Lung (tissue), 12 donors: ENCODE measurements around the gene PMM1. TPM values are rescaled to one million over a fixed set of nuclear protein-coding genes. Genes with fewer than 3 reads are reported as not detected.

Experiments
- ATAC-seq: fragments of 200-7000 bp; cut with Tn5 transposase; one replicate; pipeline ENCODE4 v1.9.1; 2020; ENCODE audit warnings: moderate number of reproducible peaks; ENCODE audit not compliant: insufficient read depth, low FRiP score
- DNase-seq, 3 donors: peaks; one replicate each; pipeline ENCODE4 v3.0.0-alpha.2; 2013 to 2017
- H3K27ac ChIP-seq, 2 donors: one replicate each; pipeline ENCODE4 v1.5.1; 2013; ENCODE audit warnings: mild to moderate bottlenecking in 2 of 2, moderate library complexity in 2 of 2, control low read depth in 1 of 2, inconsistent platforms in 1 of 2, low read depth in 1 of 2, low read length in 1 of 2
- H3K27me3 ChIP-seq, 3 donors: one replicate each; pipeline ENCODE4 v1.5.1; 2013; ENCODE audit warnings: low read length in 2 of 3; ENCODE audit not compliant: control insufficient read depth in 3 of 3, insufficient read depth in 3 of 3
- H3K36me3 ChIP-seq, 4 donors: one replicate each; pipeline ENCODE4 v1.5.1; 2013; ENCODE audit warnings: low read length in 4 of 4, mild to moderate bottlenecking in 1 of 4, moderate library complexity in 1 of 4; ENCODE audit not compliant: control insufficient read depth in 4 of 4, insufficient read depth in 4 of 4
- H3K4me1 ChIP-seq, 5 donors: one replicate each; pipeline ENCODE4 v1.5.1; 2013; ENCODE audit warnings: low read length in 5 of 5, mild to moderate bottlenecking in 2 of 5, moderate library complexity in 1 of 5; ENCODE audit not compliant: control insufficient read depth in 5 of 5, insufficient read depth in 5 of 5
- H3K4me3 ChIP-seq: one replicate; pipeline ENCODE4 v1.5.1; 2013; ENCODE audit warnings: mild to moderate bottlenecking, control low read depth, moderate library complexity
- H3K9ac ChIP-seq, 2 donors: one replicate each; pipeline ENCODE4 v1.5.1; 2013; ENCODE audit warnings: low read length in 2 of 2, control low read depth in 1 of 2; ENCODE audit not compliant: insufficient read depth in 1 of 2
- H3K9me3 ChIP-seq, 4 donors: one replicate each; pipeline ENCODE4 v1.5.1; 2013; ENCODE audit warnings: low read length in 3 of 4, mild to moderate bottlenecking in 1 of 4, moderate library complexity in 1 of 4; ENCODE audit not compliant: control insufficient read depth in 4 of 4, insufficient read depth in 3 of 4
- CTCF ChIP-seq: IDR thresholded peaks from 2 replicates; pipeline ENCODE4 v1.5.1; 2012; ENCODE audit warnings: mild to moderate bottlenecking; ENCODE audit errors: control extremely low read depth, extremely low read depth
- WGBS, 2 donors: extraction: QIAGEN DNeasy Blood & Tissue Kit; methylation state at CpG; one replicate each; pipeline ENCODE4 v1.1.7; 2013; 5-methylcytosine and 5-hydroxymethylcytosine counted together
- polyA plus RNA-seq, 2 donors: library from polyadenylated mRNA; stranded (reverse); fragments of 200-250 nt; gene quantifications; one replicate each; pipeline ENCODE4 v1.2.1, GENCODE V29; 2013
- total RNA-seq, 2 donors: library from RNA; depleted of rRNA in 1 of 2; stranded (reverse); fragments of >200 nt in 1 of 2; gene quantifications; one replicate each; pipeline ENCODE4 v1.2.1, GENCODE V29; 2014 to 2021
- donor health status: control.
- donor health status: control.
- donor health status: Bipolar disorder and iron deficiency.
- donor health status: healthy.
- donor health status: DM: yes; HTN: yes; CAD: no.

The PMM1 gene
- total and polyA plus RNA-seq, 4 donors = 23.0 to 62.2 (median 44.0) TPM

- H3K27ac ChIP-seq = peak overlapping the region in 1 of 2 donors; percentile 67
- WGBS, 2 donors = 18 to 20% methylated on average over 21 of the region's 21 CpGs
- peaks cover 0 to 7% (median 1%) of the 10 kb centered on the region in 4 donors for H3K36me3 ChIP-seq
- no peak for ATAC-seq
- no peaks in the 10 kb centered on the region for H3K27me3 ChIP-seq
- DNase-seq = no peak
- TF ChIP-seq CTCF = no peak
- H3K4me3 ChIP-seq = no peak overlapping the region
- H3K9ac ChIP-seq = peak overlapping the region in 1 of 2 donors; percentile 75
- H3K4me1 ChIP-seq = peaks cover 0 to 13% (median 9%) of the 10 kb centered on the region in 5 donors
- no peaks in the 10 kb centered on the region for H3K9me3 ChIP-seq
Observed at GRCh38 chr22:41544671-41545476, 44.8 kb downstream of the PMM1 start.

GRCh38 chr22:41543854-41544670 is 45.6 kb downstream of the PMM1 start, which contains the start of gene POLR3H:
TSS of gene POLR3H (minus strand) at chr22:41544470. CDS start at chr22:41544101, 369 bp downstream.
- DNase-seq = peak; percentile 98 to 99 (median 99)
- Histone ChIP-seq H3K9me3 (no peaks in the 10 kb centered on the region), H3K36me3 (peaks cover 0 to 10% (median 1%) of the 10 kb centered on the region in 4 donors), H3K27me3 (no peaks in the 10 kb centered on the region), H3K4me1 (peaks cover 0 to 13% (median 9%) of the 10 kb centered on the region in 5 donors), H3K27ac (peak within 1 kb of the TSS; percentile 93 to 95), H3K4me3 (peak within 1 kb of the TSS; percentile 75), H3K9ac (peak within 1 kb of the TSS; percentile 41 to 75)
- 0 to 1% methylated on average over 54 to 80 of the region's 80 CpGs for WGBS, 2 donors
- TF ChIP-seq CTCF = peak; percentile 45
- ATAC-seq = peak; percentile 100

GRCh38 chr22:41542224-41542623 is 47.4 kb downstream of the PMM1 start:
- ATAC-seq (no peak), DNase-seq (no peak)
- peaks cover 0 to 13% (median 9%) of the 10 kb centered on the region in 5 donors for H3K4me1 ChIP-seq
- H3K4me3 ChIP-seq = no peak overlapping the region
- peaks cover 0 to 17% (median 4%) of the 10 kb centered on the region in 4 donors for H3K36me3 ChIP-seq
- WGBS, 2 donors = 89 to 96% methylated on average over 4 of the region's 4 CpGs
- no peak overlapping the region for H3K27ac ChIP-seq
- TF ChIP-seq CTCF = no peak
- H3K9ac ChIP-seq = no peak overlapping the region
- no peaks in the 10 kb centered on the region for H3K27me3 ChIP-seq
- no peaks in the 10 kb centered on the region for H3K9me3 ChIP-seq
